ENCODE measurements around the gene CIP2A. TPM values are rescaled to one million over a fixed set of nuclear protein-coding genes. Genes with fewer than 3 reads are reported as not detected.

CIP2A gene
- total RNA-seq, 1 donor from 2014 or later, result 50.5 TPM

- H3K27me3 Mint-ChIP-seq (ENCODE audit: low read depth), result no peaks in the 10 kb centered on the region
- peak; percentile 75 for TF ChIP-seq CTCF (conservative IDR thresholded peaks at IDR 0.05)
- no peaks in the 10 kb centered on the region for H3K4me1 Mint-ChIP-seq
- no peak for DNase-seq (ENCODE audit: low read depth, low spot score)
- no peak overlapping the region for H3K27ac Mint-ChIP-seq (ENCODE audit: unreplicated experiment)
- H3K9me3 Mint-ChIP-seq, result no peaks in the 10 kb centered on the region
- H3K4me3 Mint-ChIP-seq, result no peak overlapping the region
- peaks cover 4% of the 10 kb centered on the region for H3K36me3 Mint-ChIP-seq (ENCODE audit: low read depth)
Observed at GRCh38 chr3:108552267-108553159, 36.7 kb downstream of the CIP2A start.

DNA sequence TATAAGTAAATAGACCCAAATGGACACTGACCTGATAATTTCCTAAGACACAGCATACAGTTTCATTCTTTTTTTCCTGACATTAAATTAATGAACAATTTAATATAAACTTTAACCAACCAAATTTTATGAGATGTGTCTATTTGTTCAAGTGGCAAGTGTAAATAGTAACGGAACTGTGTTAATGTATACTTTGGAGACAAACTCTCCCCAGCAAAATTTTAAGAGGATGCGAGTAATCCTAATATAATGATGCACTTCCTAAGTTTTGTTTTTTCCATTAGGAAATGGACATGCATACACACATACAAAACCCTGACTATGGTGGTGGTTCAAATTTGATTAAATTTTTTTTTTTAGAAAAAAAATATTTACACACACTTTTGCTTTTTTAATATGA, 40.4 kb downstream of the CIP2A start:
- Mint-ChIP-seq H3K9me3 (no peaks in the 10 kb centered on the region), H3K36me3 (ENCODE audit: low read depth) (peaks cover 10% of the 10 kb centered on the region), H3K4me3 (no peak overlapping the region), H3K27me3 (ENCODE audit: low read depth) (no peaks in the 10 kb centered on the region), H3K27ac (ENCODE audit: unreplicated experiment) (no peak overlapping the region), H3K4me1 (peaks cover 5% of the 10 kb centered on the region)
- no peak for TF ChIP-seq CTCF (conservative IDR thresholded peaks at IDR 0.05)
- DNase-seq (ENCODE audit: low read depth, low spot score), result no peak

- Mint-ChIP-seq H3K27me3 (ENCODE audit: low read depth) (no peaks in the 10 kb centered on the region), H3K4me1 (peaks cover 5% of the 10 kb centered on the region), H3K4me3 (no peak overlapping the region), H3K9me3 (peaks cover 2% of the 10 kb centered on the region), H3K36me3 (ENCODE audit: low read depth) (peaks cover 16% of the 10 kb centered on the region), H3K27ac (ENCODE audit: unreplicated experiment) (no peak overlapping the region)
- no peak for TF ChIP-seq CTCF (conservative IDR thresholded peaks at IDR 0.05)
- no peak for DNase-seq (ENCODE audit: low read depth, low spot score)
Observed at GRCh38 chr3:108548304-108548703, 40.9 kb downstream of the CIP2A start.

DNA sequence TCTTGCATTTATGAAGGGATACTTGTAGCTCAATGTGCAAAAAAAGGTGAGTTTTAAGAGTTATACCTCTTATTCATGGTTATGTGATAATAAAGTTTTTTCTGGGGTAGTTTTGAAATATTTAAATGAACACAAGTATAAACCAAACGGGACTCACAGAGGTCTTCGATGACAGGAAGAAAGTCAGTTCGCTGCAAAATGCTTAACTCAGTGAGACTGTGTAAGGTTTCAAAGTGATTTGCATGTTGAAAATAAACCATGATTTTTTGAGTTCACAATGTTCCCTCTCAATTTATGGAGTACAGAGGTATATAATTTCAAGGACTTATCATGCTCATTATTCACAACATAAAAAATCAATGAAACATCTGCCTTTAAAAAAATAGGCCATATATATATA, 42.5 kb downstream of the CIP2A start:
- H3K36me3 Mint-ChIP-seq (ENCODE audit: low read depth), result peaks cover 26% of the 10 kb centered on the region
- H3K27me3 Mint-ChIP-seq (ENCODE audit: low read depth), result no peaks in the 10 kb centered on the region
- TF ChIP-seq CTCF (conservative IDR thresholded peaks at IDR 0.05), result no peak
- H3K4me3 Mint-ChIP-seq, result no peak overlapping the region
- no peak overlapping the region for H3K27ac Mint-ChIP-seq (ENCODE audit: unreplicated experiment)
- DNase-seq (ENCODE audit: low read depth, low spot score), result no peak
- peaks cover 2% of the 10 kb centered on the region for H3K9me3 Mint-ChIP-seq
- peaks cover 5% of the 10 kb centered on the region for H3K4me1 Mint-ChIP-seq

DNA sequence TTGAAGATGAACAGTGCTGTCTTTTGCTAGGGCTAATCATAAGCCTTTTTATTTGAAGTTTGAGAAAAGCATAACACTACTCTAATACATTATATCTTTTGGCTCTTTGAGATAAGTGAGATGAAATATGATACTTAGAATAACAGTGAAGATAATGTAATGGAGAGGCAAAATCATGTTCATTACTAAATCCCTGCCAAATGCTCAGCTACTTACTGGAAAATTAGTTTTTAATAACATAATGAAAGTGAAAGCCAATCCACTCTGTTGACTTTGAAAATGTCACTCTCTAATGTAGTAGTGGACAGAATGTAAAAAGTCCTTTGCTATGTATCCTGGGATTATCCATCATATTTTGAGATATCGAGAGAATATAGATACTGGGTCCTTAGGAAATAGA, 43.0 kb downstream of the CIP2A start:
- no peak for TF ChIP-seq CTCF (conservative IDR thresholded peaks at IDR 0.05)
- peaks cover 2% of the 10 kb centered on the region for H3K9me3 Mint-ChIP-seq
- no peaks in the 10 kb centered on the region for H3K27me3 Mint-ChIP-seq (ENCODE audit: low read depth)
- H3K27ac Mint-ChIP-seq (ENCODE audit: unreplicated experiment), result no peak overlapping the region
- no peak for DNase-seq (ENCODE audit: low read depth, low spot score)
- H3K4me1 Mint-ChIP-seq, result peaks cover 5% of the 10 kb centered on the region
- no peak overlapping the region for H3K4me3 Mint-ChIP-seq
- H3K36me3 Mint-ChIP-seq (ENCODE audit: low read depth), result peaks cover 26% of the 10 kb centered on the region
